Activated CD4-positive, CD25-positive, alpha-beta regulatory T cell treated with anti-CD3 and anti-CD28 coated beads, Interleukin-2, amount 50 U/mL, for 72 hours (primary cell): ENCODE results near the gene SLC9A9.

Experiments used
- DNase-seq: peaks from one replicate; pipeline ENCODE4 v3.0.0; 2021

Gene SLC9A9

GRCh38 chr3:143637133-143637532 lies 211.1 kb downstream of the SLC9A9 start:
- no peak for DNase-seq

- DNase-seq: no peak
Observed at GRCh38 chr3:143634991-143635390, 213.3 kb downstream of the SLC9A9 start.

- DNase-seq: no peak
Observed at GRCh38 chr3:143634427-143634826, 213.8 kb downstream of the SLC9A9 start.

- no peak for DNase-seq
Observed at GRCh38 chr3:143633816-143634215, 214.5 kb downstream of the SLC9A9 start.

- DNase-seq: no peak
Observed at GRCh38 chr3:143629726-143630125, 218.5 kb downstream of the SLC9A9 start.

- no peak for DNase-seq
Observed at GRCh38 chr3:143628971-143629370, 219.3 kb downstream of the SLC9A9 start.

- no peak for DNase-seq
Observed at GRCh38 chr3:143627336-143627735, 220.9 kb downstream of the SLC9A9 start.

GRCh38 chr3:143619231-143619630 lies 229.0 kb downstream of the SLC9A9 start:
- no peak for DNase-seq

- no peak for DNase-seq
Observed at GRCh38 chr3:143617050-143617449, 231.2 kb downstream of the SLC9A9 start.

- DNase-seq: no peak
Observed at GRCh38 chr3:143613226-143613625, 235.0 kb downstream of the SLC9A9 start.

- DNase-seq: no peak
Observed at GRCh38 chr3:143612541-143612940, 235.7 kb downstream of the SLC9A9 start.

- no peak for DNase-seq
Observed at GRCh38 chr3:143608966-143609365, 239.3 kb downstream of the SLC9A9 start.

GRCh38 chr3:143605233-143605950 lies 242.9 kb downstream of the SLC9A9 start:
- no peak for DNase-seq

- no peak for DNase-seq
Observed at GRCh38 chr3:143604402-143605185, 243.7 kb downstream of the SLC9A9 start.

- no peak for DNase-seq
Observed at GRCh38 chr3:143603774-143604173, 244.5 kb downstream of the SLC9A9 start.

GRCh38 chr3:143601723-143602484 lies 246.4 kb downstream of the SLC9A9 start:
- DNase-seq: no peak

- no peak for DNase-seq
Observed at GRCh38 chr3:143600756-143601718, 247.2 kb downstream of the SLC9A9 start.

- DNase-seq: no peak
Observed at GRCh38 chr3:143597774-143598652, 250.3 kb downstream of the SLC9A9 start.

GRCh38 chr3:143596957-143597642 lies 251.2 kb downstream of the SLC9A9 start:
- no peak for DNase-seq

GRCh38 chr3:143595456-143596077 lies 252.7 kb downstream of the SLC9A9 start:
- no peak for DNase-seq
